GM21528 (cell line): ENCODE data around the gene PGRMC2.

ENCODE experiments used
- ATAC-seq: cut with Tn5 transposase; IDR thresholded peaks from one replicate; pipeline ENCODE4 v1.9.1; 2021; ENCODE audit warnings: mild to moderate bottlenecking, moderate library complexity; ENCODE audit not compliant: unreplicated experiment, low FRiP score

PGRMC2 gene

GRCh38 chr4:128287141-128287870 lies at the start of gene PGRMC2:
Gene PGRMC2 (minus strand): TSS chr4:128287813. CDS start chr4:128287790, 23 bp downstream.
- ATAC-seq = peak; percentile 4

- no peak for ATAC-seq
Measured at GRCh38 chr4:128335541-128335940, 47.9 kb upstream of the PGRMC2 start.

- ATAC-seq = no peak
Measured at GRCh38 chr4:128334256-128334655, 46.6 kb upstream of the PGRMC2 start.

- no peak for ATAC-seq
Measured at GRCh38 chr4:128333309-128334018, 45.9 kb upstream of the PGRMC2 start.

- ATAC-seq = no peak
Measured at GRCh38 chr4:128332081-128332480, 44.5 kb upstream of the PGRMC2 start.

- no peak for ATAC-seq
Measured at GRCh38 chr4:128329638-128330037, 42.0 kb upstream of the PGRMC2 start.

GRCh38 chr4:128328106-128328505 lies 40.5 kb upstream of the PGRMC2 start:
- no peak for ATAC-seq

- no peak for ATAC-seq
Measured at GRCh38 chr4:128323401-128323800, 35.8 kb upstream of the PGRMC2 start.

- ATAC-seq = no peak
Measured at GRCh38 chr4:128322986-128323385, 35.4 kb upstream of the PGRMC2 start.

GRCh38 chr4:128322311-128322710 lies 34.7 kb upstream of the PGRMC2 start:
- ATAC-seq = no peak

GRCh38 chr4:128320656-128321055 lies 33.0 kb upstream of the PGRMC2 start:
- ATAC-seq = no peak

GRCh38 chr4:128315756-128316520 lies 28.3 kb upstream of the PGRMC2 start:
- no peak for ATAC-seq

GRCh38 chr4:128311659-128312403 lies 24.2 kb upstream of the PGRMC2 start:
- no peak for ATAC-seq

- ATAC-seq = no peak
Measured at GRCh38 chr4:128310266-128310697, 22.7 kb upstream of the PGRMC2 start.

- ATAC-seq = no peak
Measured at GRCh38 chr4:128309585-128309984, 22.0 kb upstream of the PGRMC2 start.

- ATAC-seq = no peak
Measured at GRCh38 chr4:128308986-128309385, 21.4 kb upstream of the PGRMC2 start.

GRCh38 chr4:128307123-128307571 lies 19.5 kb upstream of the PGRMC2 start:
- peak; percentile 68 for ATAC-seq

- no peak for ATAC-seq
Measured at GRCh38 chr4:128305942-128306341, 18.3 kb upstream of the PGRMC2 start.

GRCh38 chr4:128303986-128304385 lies 16.4 kb upstream of the PGRMC2 start:
- ATAC-seq = no peak

- no peak for ATAC-seq
Measured at GRCh38 chr4:128303405-128303785, 15.8 kb upstream of the PGRMC2 start.
